GM18867 (cell line): Measurements from ENCODE around the gene BET1.
A peak's percentile ranks its signal among the peaks of the same experiment; 100 is the strongest.

Experiments used
- ATAC-seq: cut with Tn5 transposase; IDR thresholded peaks from one replicate; pipeline ENCODE4 v1.9.1; 2021; ENCODE audit warnings: mild to moderate bottlenecking, moderate library complexity; ENCODE audit not compliant: unreplicated experiment

Gene BET1

GRCh38 chr7:93960986-93961385 is 43.2 kb downstream of the BET1 start:
- no peak for ATAC-seq

GRCh38 chr7:93958651-93959050 is 45.5 kb downstream of the BET1 start:
- ATAC-seq = peak; percentile 31

- no peak for ATAC-seq
Measured at GRCh38 chr7:93958216-93958615, 45.9 kb downstream of the BET1 start.

GRCh38 chr7:93957767-93958166 is 46.4 kb downstream of the BET1 start:
- ATAC-seq = peak; percentile 67

- ATAC-seq = peak; percentile 84
Measured at GRCh38 chr7:93955304-93955703, 48.9 kb downstream of the BET1 start.

GRCh38 chr7:93949423-93949822 is 54.7 kb downstream of the BET1 start:
- ATAC-seq = no peak

- no peak for ATAC-seq
Measured at GRCh38 chr7:93948873-93949272, 55.3 kb downstream of the BET1 start.

GRCh38 chr7:93948106-93948505 is 56.0 kb downstream of the BET1 start:
- ATAC-seq = no peak

- no peak for ATAC-seq
Measured at GRCh38 chr7:93945756-93946535, 58.2 kb downstream of the BET1 start.

- no peak for ATAC-seq
Measured at GRCh38 chr7:93945083-93945482, 59.1 kb downstream of the BET1 start.

GRCh38 chr7:93944673-93945072 is 59.5 kb downstream of the BET1 start:
- no peak for ATAC-seq

- peak; percentile 52 for ATAC-seq
Measured at GRCh38 chr7:93943816-93944540, 60.2 kb downstream of the BET1 start.
